Endothelial cell of umbilical vein (primary cell): ENCODE data around the gene FHOD3.

Experiments
- CTCF ChIP-seq, 2 donors: IDR thresholded peaks; 1 replicate in 1 of 2; 2 replicates in 1 of 2; pipeline ENCODE4 v1.5.1; 2011; ENCODE audit warnings: low read length in 2 of 2, mild to moderate bottlenecking in 2 of 2, moderate library complexity in 2 of 2, control low read depth in 1 of 2, inconsistent platforms in 1 of 2, low read depth in 1 of 2; ENCODE audit not compliant: insufficient read depth in 1 of 2; ENCODE audit errors: extremely low read depth in 1 of 2
- EZH2 ChIP-seq: IDR thresholded peaks from 2 replicates; pipeline ENCODE4 v1.6.1; 2012; ENCODE audit warnings: borderline replicate concordance, low read depth, mild to moderate bottlenecking, moderate library complexity, low read length, inconsistent platforms; ENCODE audit not compliant: severe bottlenecking
- JUN ChIP-seq: IDR thresholded peaks from 2 replicates; pipeline ENCODE4 v1.6.1; 2011; ENCODE audit warnings: borderline replicate concordance, low read depth; ENCODE audit not compliant: insufficient read length, insufficient read depth
- MAX ChIP-seq: IDR thresholded peaks from 2 replicates; pipeline ENCODE4 v1.6.1; 2011; ENCODE audit not compliant: insufficient read depth, insufficient read length
- MYC ChIP-seq: IDR thresholded peaks from one replicate; pipeline ENCODE4 v1.6.1; 2011; ENCODE audit warnings: mild to moderate bottlenecking, low read depth, low read length
- POLR2A ChIP-seq: IDR thresholded peaks from 2 replicates; pipeline ENCODE4 v1.6.1; 2012; ENCODE audit warnings: low read depth, mild to moderate bottlenecking, control low read depth, low read length
- POLR2AphosphoS5 ChIP-seq: IDR thresholded peaks from 2 replicates; pipeline ENCODE4 v1.6.1; 2012; ENCODE audit warnings: low read depth, mild to moderate bottlenecking, control low read depth, low read length, moderate library complexity; ENCODE audit not compliant: insufficient read depth

- TF ChIP-seq POLR2A (no peak), CTCF (IDR thresholded peaks at IDR 0.05; ENCODE audit: extremely low read depth in 1 of 2, insufficient read depth in 1 of 2, low read depth in 1 of 2, low read length in 2 of 2) (no peak), POLR2AphosphoS5 (no peak), JUN (no peak), EZH2 (no peak), MAX (no peak), MYC (no peak)
Observed at GRCh38 chr18:36459203-36459602, 161.7 kb downstream of the FHOD3 start.
